ENCODE data around the gene PLA2G2E. TPM values are rescaled to one million over a fixed set of nuclear protein-coding genes. Genes with fewer than 3 reads are reported as not detected.

The PLA2G2E gene
- 0.10 and 0.14 TPM in 2 replicates for polyA plus RNA-seq (2013)

GRCh38 chr1:19923137-19923952 lies at the start of gene PLA2G2E:
TSS of gene PLA2G2E (minus strand) at chr1:19923617. CDS start at chr1:19923559, 58 bp downstream.
- DNase-seq: no peak
- no CpG with 5 or more reads among the region's 14 CpGs for WGBS (ENCODE audit: extremely low coverage, insufficient coverage, insufficient read length)
- H3K23ac ChIP-seq (ENCODE audit: low read length): no peak within 1 kb of the TSS
- H3K27ac ChIP-seq (ENCODE audit: low read depth, low read length): no peak within 1 kb of the TSS
- H3K36me3 ChIP-seq (ENCODE audit: control insufficient read depth in 1 of 2, insufficient read depth in 2 of 2, low read length in 2 of 2): no peaks in the 10 kb centered on the region
- peak within 1 kb of the TSS; percentile 56 for H4K12ac ChIP-seq (ENCODE audit: low read depth, low read length)
- no peak within 1 kb of the TSS for H3K4me2 ChIP-seq (ENCODE audit: low read length)
- H4K91ac ChIP-seq (ENCODE audit: low read depth, low read length): peak within 1 kb of the TSS; percentile 10
- no peak within 1 kb of the TSS for H3K18ac ChIP-seq (ENCODE audit: low read length)
- H3K4ac ChIP-seq (ENCODE audit: low read depth, low read length): no peak within 1 kb of the TSS
- no peaks in the 10 kb centered on the region for H3K27me3 ChIP-seq (ENCODE audit: insufficient read depth, low read length)
- no peak within 1 kb of the TSS for H2AFZ ChIP-seq (ENCODE audit: insufficient read depth, low read length, poor library complexity)
- peak within 1 kb of the TSS; percentile 76 for H2AK5ac ChIP-seq (ENCODE audit: low read length)
- peaks cover 8% of the 10 kb centered on the region for H3K79me1 ChIP-seq (ENCODE audit: low read length)
- H2BK12ac ChIP-seq (ENCODE audit: low read length): peak within 1 kb of the TSS; percentile 1
- no peaks in the 10 kb centered on the region for H3K9me3 ChIP-seq (ENCODE audit: insufficient read depth, low read depth, low read length)
- H2BK120ac ChIP-seq (ENCODE audit: insufficient read depth, low read length, poor library complexity): peak within 1 kb of the TSS; percentile 25
- no peak within 1 kb of the TSS for H2BK5ac ChIP-seq (ENCODE audit: low read depth, low read length, poor library complexity)
- no peak within 1 kb of the TSS for H3K14ac ChIP-seq (ENCODE audit: low read length)
- no peak within 1 kb of the TSS for H4K8ac ChIP-seq (ENCODE audit: low read depth, low read length)
- H3K4me1 ChIP-seq (ENCODE audit: control insufficient read depth in 1 of 2, insufficient read depth in 2 of 2, low read length in 2 of 2): peaks cover 9 to 15% of the 10 kb centered on the region in 2 experiments
- H3K9ac ChIP-seq (ENCODE audit: low read length): no peak within 1 kb of the TSS
- H3K4me3 ChIP-seq (ENCODE audit: low read depth, low read length): no peak within 1 kb of the TSS
- H3K79me2 ChIP-seq (ENCODE audit: control insufficient read depth, insufficient read depth, low read length, poor library complexity): peaks cover 2% of the 10 kb centered on the region

- H3K23ac ChIP-seq (ENCODE audit: low read length): no peak overlapping the region
- H3K18ac ChIP-seq (ENCODE audit: low read length): no peak overlapping the region
- no peak overlapping the region for H2AFZ ChIP-seq (ENCODE audit: insufficient read depth, low read length, poor library complexity)
- no peak overlapping the region for H4K8ac ChIP-seq (ENCODE audit: low read depth, low read length)
- H3K4ac ChIP-seq (ENCODE audit: low read depth, low read length): no peak overlapping the region
- H3K79me2 ChIP-seq (ENCODE audit: control insufficient read depth, insufficient read depth, low read length, poor library complexity): no peaks in the 10 kb centered on the region
- WGBS (ENCODE audit: extremely low coverage, insufficient coverage, insufficient read length): no CpG with 5 or more reads among the region's 1 CpG
- no peaks in the 10 kb centered on the region for H3K27me3 ChIP-seq (ENCODE audit: insufficient read depth, low read length)
- no peak overlapping the region for H3K4me2 ChIP-seq (ENCODE audit: low read length)
- H4K91ac ChIP-seq (ENCODE audit: low read depth, low read length): no peak overlapping the region
- no peak overlapping the region for H2BK12ac ChIP-seq (ENCODE audit: low read length)
- no peak overlapping the region for H2AK5ac ChIP-seq (ENCODE audit: low read length)
- H4K12ac ChIP-seq (ENCODE audit: low read depth, low read length): no peak overlapping the region
- no peaks in the 10 kb centered on the region for H3K79me1 ChIP-seq (ENCODE audit: low read length)
- DNase-seq: no peak
- no peak overlapping the region for H3K9ac ChIP-seq (ENCODE audit: low read length)
- H3K27ac ChIP-seq (ENCODE audit: low read depth, low read length): no peak overlapping the region
- no peak overlapping the region for H3K14ac ChIP-seq (ENCODE audit: low read length)
- no peaks in the 10 kb centered on the region for H3K36me3 ChIP-seq (ENCODE audit: control insufficient read depth in 1 of 2, insufficient read depth in 2 of 2, low read length in 2 of 2)
- peaks cover 2% of the 10 kb centered on the region for H3K9me3 ChIP-seq (ENCODE audit: insufficient read depth, low read depth, low read length)
- H2BK5ac ChIP-seq (ENCODE audit: low read depth, low read length, poor library complexity): no peak overlapping the region
- no peak overlapping the region for H3K4me3 ChIP-seq (ENCODE audit: low read depth, low read length)
- H2BK120ac ChIP-seq (ENCODE audit: insufficient read depth, low read length, poor library complexity): no peak overlapping the region
- no peaks in the 10 kb centered on the region for H3K4me1 ChIP-seq (ENCODE audit: control insufficient read depth in 1 of 2, insufficient read depth in 2 of 2, low read length in 2 of 2)
These were observed 48.2 kb upstream of the PLA2G2E start for GRCh38 chr1:19971664-19972063.

GRCh38 chr1:19969898-19970660 lies 46.7 kb upstream of the PLA2G2E start:
- peak; percentile 24 to 34 for DNase-seq
- no peak overlapping the region for H3K27ac ChIP-seq (ENCODE audit: low read depth, low read length)
- no peak overlapping the region for H2AK5ac ChIP-seq (ENCODE audit: low read length)
- H3K79me2 ChIP-seq (ENCODE audit: control insufficient read depth, insufficient read depth, low read length, poor library complexity): no peaks in the 10 kb centered on the region
- H3K4ac ChIP-seq (ENCODE audit: low read depth, low read length): no peak overlapping the region
- H4K12ac ChIP-seq (ENCODE audit: low read depth, low read length): no peak overlapping the region
- H3K9me3 ChIP-seq (ENCODE audit: insufficient read depth, low read depth, low read length): peaks cover 2% of the 10 kb centered on the region
- no CpG with 5 or more reads among the region's 5 CpGs for WGBS (ENCODE audit: extremely low coverage, insufficient coverage, insufficient read length)
- H4K91ac ChIP-seq (ENCODE audit: low read depth, low read length): no peak overlapping the region
- H2AFZ ChIP-seq (ENCODE audit: insufficient read depth, low read length, poor library complexity): no peak overlapping the region
- H3K4me1 ChIP-seq (ENCODE audit: control insufficient read depth in 1 of 2, insufficient read depth in 2 of 2, low read length in 2 of 2): no peaks in the 10 kb centered on the region
- no peak overlapping the region for H3K18ac ChIP-seq (ENCODE audit: low read length)
- H2BK12ac ChIP-seq (ENCODE audit: low read length): no peak overlapping the region
- H3K4me2 ChIP-seq (ENCODE audit: low read length): no peak overlapping the region
- H4K8ac ChIP-seq (ENCODE audit: low read depth, low read length): no peak overlapping the region
- no peak overlapping the region for H2BK5ac ChIP-seq (ENCODE audit: low read depth, low read length, poor library complexity)
- H2BK120ac ChIP-seq (ENCODE audit: insufficient read depth, low read length, poor library complexity): no peak overlapping the region
- H3K4me3 ChIP-seq (ENCODE audit: low read depth, low read length): no peak overlapping the region
- H3K27me3 ChIP-seq (ENCODE audit: insufficient read depth, low read length): no peaks in the 10 kb centered on the region
- H3K14ac ChIP-seq (ENCODE audit: low read length): no peak overlapping the region
- H3K36me3 ChIP-seq (ENCODE audit: control insufficient read depth in 1 of 2, insufficient read depth in 2 of 2, low read length in 2 of 2): no peaks in the 10 kb centered on the region
- no peaks in the 10 kb centered on the region for H3K79me1 ChIP-seq (ENCODE audit: low read length)
- peak overlapping the region; percentile 26 for H3K9ac ChIP-seq (ENCODE audit: low read length)
- H3K23ac ChIP-seq (ENCODE audit: low read length): no peak overlapping the region

GRCh38 chr1:19967808-19968207 lies 44.4 kb upstream of the PLA2G2E start:
- H3K27ac ChIP-seq (ENCODE audit: low read depth, low read length): no peak overlapping the region
- H3K4me1 ChIP-seq (ENCODE audit: control insufficient read depth in 1 of 2, insufficient read depth in 2 of 2, low read length in 2 of 2): no peaks in the 10 kb centered on the region
- no peak overlapping the region for H2BK5ac ChIP-seq (ENCODE audit: low read depth, low read length, poor library complexity)
- H2BK12ac ChIP-seq (ENCODE audit: low read length): no peak overlapping the region
- peaks cover 2% of the 10 kb centered on the region for H3K9me3 ChIP-seq (ENCODE audit: insufficient read depth, low read depth, low read length)
- H3K23ac ChIP-seq (ENCODE audit: low read length): no peak overlapping the region
- H2BK120ac ChIP-seq (ENCODE audit: insufficient read depth, low read length, poor library complexity): no peak overlapping the region
- H2AK5ac ChIP-seq (ENCODE audit: low read length): no peak overlapping the region
- no peak overlapping the region for H3K14ac ChIP-seq (ENCODE audit: low read length)
- no peak for DNase-seq
- no peaks in the 10 kb centered on the region for H3K79me1 ChIP-seq (ENCODE audit: low read length)
- H3K79me2 ChIP-seq (ENCODE audit: control insufficient read depth, insufficient read depth, low read length, poor library complexity): no peaks in the 10 kb centered on the region
- no peak overlapping the region for H3K18ac ChIP-seq (ENCODE audit: low read length)
- WGBS (ENCODE audit: extremely low coverage, insufficient coverage, insufficient read length): no CpG with 5 or more reads among the region's 9 CpGs
- no peaks in the 10 kb centered on the region for H3K27me3 ChIP-seq (ENCODE audit: insufficient read depth, low read length)
- H3K9ac ChIP-seq (ENCODE audit: low read length): no peak overlapping the region
- no peak overlapping the region for H3K4me3 ChIP-seq (ENCODE audit: low read depth, low read length)
- H3K4me2 ChIP-seq (ENCODE audit: low read length): no peak overlapping the region
- H3K4ac ChIP-seq (ENCODE audit: low read depth, low read length): no peak overlapping the region
- no peak overlapping the region for H4K91ac ChIP-seq (ENCODE audit: low read depth, low read length)
- no peak overlapping the region for H4K12ac ChIP-seq (ENCODE audit: low read depth, low read length)
- no peaks in the 10 kb centered on the region for H3K36me3 ChIP-seq (ENCODE audit: control insufficient read depth in 1 of 2, insufficient read depth in 2 of 2, low read length in 2 of 2)
- no peak overlapping the region for H2AFZ ChIP-seq (ENCODE audit: insufficient read depth, low read length, poor library complexity)
- H4K8ac ChIP-seq (ENCODE audit: low read depth, low read length): no peak overlapping the region
